Fibroblast of mammary gland (primary cell): ENCODE data around the gene ARVCF.

Experiments
- DNase-seq: peaks from one replicate; pipeline ENCODE4 v3.0.0-alpha.2; 2010; ENCODE audit warnings: low read depth
- H3K4me3 ChIP-seq: 2 replicates; pipeline ENCODE4 v1.5.1; 2011; ENCODE audit warnings: low read depth, mild to moderate bottlenecking, low read length, moderate library complexity; ENCODE audit not compliant: control insufficient read depth
- TF ChIP-seq, protein P1 (sequence below): conservative IDR thresholded peaks from 2 replicates; pipeline ENCODE4 v1.5.1; 2011; ENCODE audit warnings: low read depth, low read length, inconsistent platforms; ENCODE audit not compliant: control insufficient read depth, insufficient read depth

ARVCF gene

GRCh38 chr22:19981171-19981960 is 35.3 kb downstream of the ARVCF start:
- DNase-seq: no peak
- no peak overlapping the region for H3K4me3 ChIP-seq
- TF ChIP-seq, protein P1, sequence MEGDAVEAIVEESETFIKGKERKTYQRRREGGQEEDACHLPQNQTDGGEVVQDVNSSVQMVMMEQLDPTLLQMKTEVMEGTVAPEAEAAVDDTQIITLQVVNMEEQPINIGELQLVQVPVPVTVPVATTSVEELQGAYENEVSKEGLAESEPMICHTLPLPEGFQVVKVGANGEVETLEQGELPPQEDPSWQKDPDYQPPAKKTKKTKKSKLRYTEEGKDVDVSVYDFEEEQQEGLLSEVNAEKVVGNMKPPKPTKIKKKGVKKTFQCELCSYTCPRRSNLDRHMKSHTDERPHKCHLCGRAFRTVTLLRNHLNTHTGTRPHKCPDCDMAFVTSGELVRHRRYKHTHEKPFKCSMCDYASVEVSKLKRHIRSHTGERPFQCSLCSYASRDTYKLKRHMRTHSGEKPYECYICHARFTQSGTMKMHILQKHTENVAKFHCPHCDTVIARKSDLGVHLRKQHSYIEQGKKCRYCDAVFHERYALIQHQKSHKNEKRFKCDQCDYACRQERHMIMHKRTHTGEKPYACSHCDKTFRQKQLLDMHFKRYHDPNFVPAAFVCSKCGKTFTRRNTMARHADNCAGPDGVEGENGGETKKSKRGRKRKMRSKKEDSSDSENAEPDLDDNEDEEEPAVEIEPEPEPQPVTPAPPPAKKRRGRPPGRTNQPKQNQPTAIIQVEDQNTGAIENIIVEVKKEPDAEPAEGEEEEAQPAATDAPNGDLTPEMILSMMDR: no peak

DNA sequence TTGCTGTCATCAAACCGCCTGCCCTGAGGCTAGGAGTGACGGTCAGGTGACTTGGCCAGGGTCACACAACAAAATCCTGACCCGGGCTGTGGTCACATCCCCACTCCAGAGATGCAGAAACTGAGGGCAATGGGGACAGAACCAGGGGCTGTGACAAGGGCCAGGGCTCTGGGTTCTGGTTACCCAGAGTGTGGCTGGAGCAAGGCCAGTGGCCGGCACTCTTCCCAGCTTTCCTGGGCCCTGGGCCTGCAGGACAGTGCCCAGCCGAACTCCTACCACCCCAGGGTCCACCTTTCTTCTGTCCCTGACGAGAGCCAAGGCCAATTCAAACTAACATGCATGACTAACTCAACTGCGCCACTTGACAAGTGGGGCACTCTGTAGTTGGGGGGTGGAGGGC is 35.9 kb downstream of the ARVCF start:
- H3K4me3 ChIP-seq: no peak overlapping the region
- no peak for DNase-seq
- TF ChIP-seq, protein P1: no peak

- no peak for DNase-seq
- TF ChIP-seq, protein P1: no peak
- no peak overlapping the region for H3K4me3 ChIP-seq
Measured at GRCh38 chr22:19979712-19980493, 36.7 kb downstream of the ARVCF start.

- no peak for DNase-seq
- TF ChIP-seq, protein P1: no peak
- no peak overlapping the region for H3K4me3 ChIP-seq
Measured at GRCh38 chr22:19978748-19979147, 37.9 kb downstream of the ARVCF start.

GRCh38 chr22:19977296-19978243 is 39.1 kb downstream of the ARVCF start:
- no peak overlapping the region for H3K4me3 ChIP-seq
- DNase-seq: no peak
- TF ChIP-seq, protein P1: no peak

DNA sequence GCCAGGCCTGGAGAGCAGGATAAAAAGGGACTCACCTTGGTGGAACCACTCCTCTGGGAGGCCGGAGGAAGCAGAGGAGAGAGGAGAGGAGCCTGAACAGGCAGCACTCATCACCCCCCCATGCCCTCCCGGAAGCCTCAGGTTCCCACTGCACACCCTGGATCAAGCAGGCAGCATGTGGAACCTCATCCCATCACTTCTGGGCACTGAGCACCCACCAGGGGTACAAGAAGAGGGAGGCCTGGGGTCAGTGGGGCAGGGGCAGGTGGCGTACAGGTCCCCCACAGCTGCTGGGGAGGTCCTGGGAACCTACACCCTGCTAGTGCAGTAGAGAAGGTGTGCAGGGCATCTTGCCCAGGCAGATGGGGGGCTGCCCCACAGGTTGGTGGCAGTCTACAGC is 40.0 kb downstream of the ARVCF start:
- TF ChIP-seq, protein P1: no peak

More for the DNA sequence above, 40.0 kb downstream of the ARVCF start:
- no peak for DNase-seq
- no peak overlapping the region for H3K4me3 ChIP-seq
